Bronchus fibroblast of lung (primary cell): ENCODE data around the gene ANKRD35. TPM values are rescaled to one million over a fixed set of nuclear protein-coding genes. Genes with fewer than 3 reads are reported as not detected.

Experiments used
- total RNA-seq: library from RNA; depleted of rRNA; stranded (reverse); fragments of >200 nt; gene quantifications from 2 replicates; pipeline ENCODE4 v1.2.3, GENCODE V29; 2015

ANKRD35 gene
- 6.8 and 7.4 TPM in 2 replicates for total RNA-seq

GRCh38 chr1:145885738-145886287 lies at the start of gene ANKRD35:
Gene ANKRD35, minus strand, starts transcription at chr1:145885866. Its CDS starts 108 bp downstream, at chr1:145885758.

GRCh38 chr1:145927063-145927886 lies 41.6 kb upstream of the ANKRD35 start, which contains the start of gene RBM8A:
Gene RBM8A, minus strand, starts transcription at chr1:145927484. Its CDS starts 58 bp downstream, at chr1:145927426.

GRCh38 chr1:145918144-145918991 lies 32.7 kb upstream of the ANKRD35 start, which contains the start of gene PEX11B:
Gene PEX11B, minus strand, starts transcription at chr1:145918717. Its CDS starts 29 bp downstream, at chr1:145918688.

GRCh38 chr1:145858901-145859490 lies 26.7 kb downstream of the ANKRD35 start, which contains the start of gene PIAS3:
Gene PIAS3, minus strand, starts transcription at chr1:145859081. Its CDS starts 91 bp downstream, at chr1:145858990.

GRCh38 chr1:145845514-145846161 lies 40.0 kb downstream of the ANKRD35 start, which contains the start of gene NUDT17:
Gene NUDT17, plus strand, starts transcription at chr1:145845630. Its CDS starts 11 bp downstream, at chr1:145845641.

GRCh38 chr1:145823565-145824498 lies 61.8 kb downstream of the ANKRD35 start, which contains the start of the genes POLR3C and RNF115:
Gene POLR3C, plus strand, starts transcription at chr1:145824200. Its CDS starts 1,577 bp downstream, at chr1:145825777.
Gene RNF115, minus strand, starts transcription at chr1:145824095. Its CDS starts 222 bp downstream, at chr1:145823873.

Other genes with a start within 250 kb of the ANKRD35 start
- under 0.01 and 0.30 TPM in 2 replicates for gene PDZK1, start 178.5 kb downstream of the ANKRD35 start, total RNA-seq
- not detected in 2 replicates for gene CD160, start 166.4 kb downstream of the ANKRD35 start, total RNA-seq
- gene RNF115, start 61.8 kb downstream of the ANKRD35 start, total RNA-seq, result 9.9 and 10.9 TPM in 2 replicates
- gene POLR3C, start 61.7 kb downstream of the ANKRD35 start, total RNA-seq, result 34.6 and 35.4 TPM in 2 replicates
- gene NUDT17, start 40.2 kb downstream of the ANKRD35 start, total RNA-seq, result 4.2 and 6.4 TPM in 2 replicates
- gene PIAS3, start 26.8 kb downstream of the ANKRD35 start, total RNA-seq, result 34.8 and 34.9 TPM in 2 replicates
- gene ITGA10, start 24.2 kb upstream of the ANKRD35 start, total RNA-seq, result 25.7 and 25.9 TPM in 2 replicates
- 29.6 and 32.3 TPM in 2 replicates for gene PEX11B, start 32.9 kb upstream of the ANKRD35 start, total RNA-seq
- gene RBM8A, start 41.6 kb upstream of the ANKRD35 start, total RNA-seq, result 181 and 204 TPM in 2 replicates
- 25.1 and 25.9 TPM in 2 replicates for gene LIX1L, start 72.2 kb upstream of the ANKRD35 start, total RNA-seq
- 0.59 and 1.3 TPM in 2 replicates for gene ANKRD34A, start 78.7 kb upstream of the ANKRD35 start, total RNA-seq
- gene POLR3GL, start 78.8 kb upstream of the ANKRD35 start, total RNA-seq, result 23.2 and 26.1 TPM in 2 replicates
- 132 and 141 TPM in 2 replicates for gene TXNIP, start 110.7 kb upstream of the ANKRD35 start, total RNA-seq
- gene HJV, start 135.9 kb upstream of the ANKRD35 start, total RNA-seq, result not detected in 2 replicates